ENCODE results near the gene SLC16A5. TPM values are rescaled to one million over a fixed set of nuclear protein-coding genes. Genes with fewer than 3 reads are reported as not detected.

The SLC16A5 gene
- polyA plus RNA-seq, 3 donors: 26.1 to 99.4 (median 27.0) TPM

- Histone ChIP-seq H3K9me3 (replicated peaks in 1 of 2; ENCODE audit: control insufficient read depth in 1 of 2, insufficient read depth in 1 of 2, low read length in 2 of 2) (no peaks in the 10 kb centered on the region), H3K9ac (ENCODE audit: insufficient read depth, low read length, poor library complexity, severe bottlenecking) (no peak overlapping the region), H2AFZ (ENCODE audit: insufficient read depth, low read depth, low read length, poor library complexity, severe bottlenecking) (no peak overlapping the region), H3K36me3 (replicated peaks in 1 of 2; ENCODE audit: control insufficient read depth in 1 of 2, insufficient read depth in 2 of 2, low read length in 2 of 2) (peaks cover 38 to 63% of the 10 kb centered on the region in 2 donors), H3K4me3 (replicated peaks in 1 of 3; ENCODE audit: low read depth in 2 of 3, low read length in 3 of 3) (no peak overlapping the region), H3K27ac (ENCODE audit: low read depth in 1 of 2, low read length in 2 of 2) (no peak overlapping the region), H3K4me2 (replicated peaks; ENCODE audit: extremely low read depth, low read length, poor library complexity, severe bottlenecking) (no peak overlapping the region), H3K79me2 (ENCODE audit: insufficient read depth, low read length) (no peaks in the 10 kb centered on the region), H3K4me1 (ENCODE audit: control insufficient read depth in 1 of 2, insufficient read depth in 2 of 2, low read length in 2 of 2) (peaks cover 7 to 9% of the 10 kb centered on the region in 2 donors), H3K27me3 (ENCODE audit: control insufficient read depth in 2 of 2, insufficient read depth in 2 of 2, low read length in 2 of 2) (no peaks in the 10 kb centered on the region), H4K20me1 (ENCODE audit: insufficient read depth, low read length) (no peaks in the 10 kb centered on the region)
- DNase-seq: no peak
- no peaks in the 10 kb centered on the region for H3K9me3 Mint-ChIP-seq
- peaks cover 19% of the 10 kb centered on the region for H3K4me1 Mint-ChIP-seq
- TF ChIP-seq, protein P1, sequence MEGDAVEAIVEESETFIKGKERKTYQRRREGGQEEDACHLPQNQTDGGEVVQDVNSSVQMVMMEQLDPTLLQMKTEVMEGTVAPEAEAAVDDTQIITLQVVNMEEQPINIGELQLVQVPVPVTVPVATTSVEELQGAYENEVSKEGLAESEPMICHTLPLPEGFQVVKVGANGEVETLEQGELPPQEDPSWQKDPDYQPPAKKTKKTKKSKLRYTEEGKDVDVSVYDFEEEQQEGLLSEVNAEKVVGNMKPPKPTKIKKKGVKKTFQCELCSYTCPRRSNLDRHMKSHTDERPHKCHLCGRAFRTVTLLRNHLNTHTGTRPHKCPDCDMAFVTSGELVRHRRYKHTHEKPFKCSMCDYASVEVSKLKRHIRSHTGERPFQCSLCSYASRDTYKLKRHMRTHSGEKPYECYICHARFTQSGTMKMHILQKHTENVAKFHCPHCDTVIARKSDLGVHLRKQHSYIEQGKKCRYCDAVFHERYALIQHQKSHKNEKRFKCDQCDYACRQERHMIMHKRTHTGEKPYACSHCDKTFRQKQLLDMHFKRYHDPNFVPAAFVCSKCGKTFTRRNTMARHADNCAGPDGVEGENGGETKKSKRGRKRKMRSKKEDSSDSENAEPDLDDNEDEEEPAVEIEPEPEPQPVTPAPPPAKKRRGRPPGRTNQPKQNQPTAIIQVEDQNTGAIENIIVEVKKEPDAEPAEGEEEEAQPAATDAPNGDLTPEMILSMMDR (IDR thresholded peaks at IDR 0.05): no peak
- H3K27me3 Mint-ChIP-seq (ENCODE audit: low read depth in 3 of 3): peaks cover 0 to 3% (median 1%) of the 10 kb centered on the region in 3 donors
- peak overlapping the region in 1 of 7 donors; percentile 3 for H3K27ac Mint-ChIP-seq
- intact Hi-C loops (cut with micrococcal nuclease): no loop called here
- H3K36me3 Mint-ChIP-seq: peaks cover 53 to 63% of the 10 kb centered on the region in 2 donors
- H3K4me3 Mint-ChIP-seq: no peak overlapping the region
- 100% methylated on average over 6 of the region's 11 CpGs for WGBS (ENCODE audit: insufficient coverage)
Observed at GRCh38 chr17:75064040-75064439, 23.7 kb upstream of the SLC16A5 start.

- no peaks in the 10 kb centered on the region for H3K9me3 Mint-ChIP-seq
- peaks cover 51 to 59% of the 10 kb centered on the region in 2 donors for H3K36me3 Mint-ChIP-seq
- no peak for DNase-seq
- peaks cover 7 to 9% of the 10 kb centered on the region in 2 donors for H3K4me1 ChIP-seq (ENCODE audit: control insufficient read depth in 1 of 2, insufficient read depth in 2 of 2, low read length in 2 of 2)
- no peak overlapping the region for H3K4me3 ChIP-seq (replicated peaks in 1 of 3; ENCODE audit: low read depth in 2 of 3, low read length in 3 of 3)
- peaks cover 0 to 3% (median 1%) of the 10 kb centered on the region in 3 donors for H3K27me3 Mint-ChIP-seq (ENCODE audit: low read depth in 3 of 3)
- TF ChIP-seq, protein P1 (IDR thresholded peaks at IDR 0.05): no peak
- H3K36me3 ChIP-seq (replicated peaks in 1 of 2; ENCODE audit: control insufficient read depth in 1 of 2, insufficient read depth in 2 of 2, low read length in 2 of 2): peaks cover 38 to 59% of the 10 kb centered on the region in 2 donors
- no peak overlapping the region for H3K4me2 ChIP-seq (replicated peaks; ENCODE audit: extremely low read depth, low read length, poor library complexity, severe bottlenecking)
- no peaks in the 10 kb centered on the region for H3K79me2 ChIP-seq (ENCODE audit: insufficient read depth, low read length)
- no peak overlapping the region for H3K27ac ChIP-seq (ENCODE audit: low read depth in 1 of 2, low read length in 2 of 2)
- peaks cover 17% of the 10 kb centered on the region for H3K4me1 Mint-ChIP-seq
- no peak overlapping the region for H2AFZ ChIP-seq (ENCODE audit: insufficient read depth, low read depth, low read length, poor library complexity, severe bottlenecking)
- no peaks in the 10 kb centered on the region for H4K20me1 ChIP-seq (ENCODE audit: insufficient read depth, low read length)
- no peaks in the 10 kb centered on the region for H3K27me3 ChIP-seq (ENCODE audit: control insufficient read depth in 2 of 2, insufficient read depth in 2 of 2, low read length in 2 of 2)
- intact Hi-C loops (cut with micrococcal nuclease): no loop called here
- WGBS (ENCODE audit: insufficient coverage): 100% methylated on average over 3 of the region's 8 CpGs
- H3K4me3 Mint-ChIP-seq: no peak overlapping the region
- no peak overlapping the region for H3K27ac Mint-ChIP-seq
- H3K9me3 ChIP-seq (replicated peaks in 1 of 2; ENCODE audit: control insufficient read depth in 1 of 2, insufficient read depth in 1 of 2, low read length in 2 of 2): no peaks in the 10 kb centered on the region
- H3K9ac ChIP-seq (ENCODE audit: insufficient read depth, low read length, poor library complexity, severe bottlenecking): no peak overlapping the region
Observed at GRCh38 chr17:75064460-75064859, 23.3 kb upstream of the SLC16A5 start.

All from CD14-positive monocyte (primary cell).